ENCODE measurements around the gene ANO6. TPM values are rescaled to one million over a fixed set of nuclear protein-coding genes. Genes with fewer than 3 reads are reported as not detected.

ANO6 gene
- polyA plus RNA-seq, 3 donors = 62.1 to 77.1 (median 71.3) TPM

Other genes starting within 250 kb of the ANO6 start
- gene DBX2, start 165.0 kb upstream of the ANO6 start, polyA plus RNA-seq (ENCODE audit: insufficient read length in 3 of 3) = under 1 TPM in 2 of 3 donors, not detected in 1; 0.11 to 0.13 TPM